HTR-8/SVneo (cell line): ENCODE data around the gene DSTYK.
A peak's percentile ranks its signal among the peaks of the same experiment; 100 is the strongest.

Source experiments
- DNase-seq: peaks from one replicate; pipeline ENCODE4 v3.0.0; 2011; ENCODE audit warnings: low spot score, mixed read lengths; ENCODE audit not compliant: insufficient read length
- FAIRE-seq: peaks from 2 replicates; lab custom pipeline; 2011; peaks lifted over from hg19 to GRCh38; lab: Jason Lieb, UNC

DSTYK gene

GRCh38 chr1:205211169-205211838, at the start of gene DSTYK:
Gene DSTYK, minus strand, starts transcription at chr1:205211702. Its CDS starts 167 bp downstream, at chr1:205211535.
- DNase-seq (peak; percentile 90), FAIRE-seq (peak; percentile 49)

DNA sequence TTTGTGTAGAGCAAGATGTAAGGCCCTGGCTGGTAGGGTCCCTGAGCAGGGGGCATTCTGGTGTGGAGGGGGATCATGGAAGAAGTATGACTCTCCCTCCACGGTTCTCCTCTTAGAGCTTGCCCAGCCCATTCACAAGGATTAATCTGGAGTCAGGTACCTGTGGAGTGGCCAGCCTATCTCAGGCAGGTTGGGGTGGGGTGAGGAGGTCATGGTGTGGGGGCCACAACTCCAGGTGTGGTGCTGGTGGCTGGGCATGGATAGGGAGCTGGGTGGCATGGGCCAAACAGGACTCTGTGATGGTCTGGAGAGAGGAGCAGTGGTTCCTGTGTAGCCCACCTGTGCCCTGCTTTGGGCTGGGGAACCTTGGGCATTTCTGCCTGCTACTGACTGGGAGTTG, 48.5 kb upstream of the DSTYK start:
- FAIRE-seq: no peak

DNA sequence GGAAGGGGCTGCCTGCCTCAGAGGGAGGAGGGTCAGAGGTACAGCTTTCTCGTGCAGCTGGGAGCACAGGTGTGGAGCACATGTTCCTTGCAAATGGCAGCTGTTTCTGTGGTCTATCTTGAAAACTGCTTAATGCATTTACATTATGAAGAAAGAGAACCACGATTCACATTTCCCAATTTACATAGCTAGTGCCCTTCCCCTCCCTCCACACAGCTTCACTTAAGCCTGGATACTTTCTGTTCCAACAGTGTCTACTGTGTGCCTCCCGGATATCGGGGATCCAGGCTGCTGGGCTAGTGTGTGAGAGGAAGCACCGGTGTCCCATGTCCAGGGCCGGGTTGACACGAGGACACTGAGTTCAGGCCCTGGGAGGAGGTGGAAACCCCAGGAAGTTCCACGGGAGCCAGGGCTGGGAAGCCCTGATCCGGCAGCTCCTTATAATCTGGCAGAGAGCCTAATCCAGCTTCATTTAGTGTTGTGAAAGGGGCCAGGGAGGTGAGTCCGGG, 47.9 kb upstream of the DSTYK start:
- DNase-seq (no peak), FAIRE-seq (no peak)

More for the DNA sequence above, 48.5 kb upstream of the DSTYK start:
- DNase-seq: no peak

DNA sequence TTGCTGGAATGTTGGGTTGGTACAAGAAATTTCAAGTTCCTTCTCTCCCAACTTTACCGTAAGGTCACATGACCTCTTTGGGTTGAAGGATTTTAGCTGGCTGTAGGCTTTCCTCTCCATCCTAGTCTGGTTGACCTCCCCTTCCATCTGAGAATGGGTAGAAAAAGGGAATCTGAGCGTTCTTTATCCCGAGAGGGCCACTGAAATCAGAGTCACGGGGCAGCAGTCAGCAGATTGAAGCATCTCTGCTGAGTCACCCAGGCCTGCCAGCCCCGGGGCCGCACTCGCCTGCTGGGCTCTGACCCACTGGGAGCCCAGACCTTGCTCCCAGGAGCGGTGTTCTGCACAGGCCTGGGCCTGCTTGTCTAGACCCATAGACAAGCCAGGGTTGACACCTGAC, 47.2 kb upstream of the DSTYK start:
- DNase-seq (peak; percentile 68), FAIRE-seq (no peak)

- no peak for DNase-seq
- FAIRE-seq: no peak
These were observed 46.8 kb upstream of the DSTYK start for GRCh38 chr1:205258261-205258691.

DNA sequence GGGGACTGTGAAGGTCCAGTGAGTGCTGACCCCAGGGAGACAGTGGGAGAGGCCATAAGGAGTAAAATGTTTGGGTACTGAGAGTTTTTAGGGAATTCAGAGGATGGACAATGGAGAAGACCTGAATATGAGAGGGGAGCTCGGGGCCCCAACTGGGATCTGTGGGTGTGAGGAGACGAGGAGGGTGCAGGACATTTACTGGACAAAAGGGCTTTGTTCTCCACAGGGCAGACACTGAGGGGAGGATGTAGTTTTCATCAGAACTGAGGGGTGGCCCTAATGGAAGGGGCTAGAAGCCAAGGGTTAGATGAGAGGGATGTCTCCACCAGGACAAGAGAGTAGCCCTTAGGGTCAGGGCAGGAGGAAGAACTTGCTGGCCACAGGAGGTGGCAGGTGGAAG, 46.2 kb upstream of the DSTYK start:
- no peak for DNase-seq
- no peak for FAIRE-seq

- FAIRE-seq: no peak
- DNase-seq: no peak
These were observed 45.6 kb upstream of the DSTYK start for GRCh38 chr1:205256951-205257625.

DNA sequence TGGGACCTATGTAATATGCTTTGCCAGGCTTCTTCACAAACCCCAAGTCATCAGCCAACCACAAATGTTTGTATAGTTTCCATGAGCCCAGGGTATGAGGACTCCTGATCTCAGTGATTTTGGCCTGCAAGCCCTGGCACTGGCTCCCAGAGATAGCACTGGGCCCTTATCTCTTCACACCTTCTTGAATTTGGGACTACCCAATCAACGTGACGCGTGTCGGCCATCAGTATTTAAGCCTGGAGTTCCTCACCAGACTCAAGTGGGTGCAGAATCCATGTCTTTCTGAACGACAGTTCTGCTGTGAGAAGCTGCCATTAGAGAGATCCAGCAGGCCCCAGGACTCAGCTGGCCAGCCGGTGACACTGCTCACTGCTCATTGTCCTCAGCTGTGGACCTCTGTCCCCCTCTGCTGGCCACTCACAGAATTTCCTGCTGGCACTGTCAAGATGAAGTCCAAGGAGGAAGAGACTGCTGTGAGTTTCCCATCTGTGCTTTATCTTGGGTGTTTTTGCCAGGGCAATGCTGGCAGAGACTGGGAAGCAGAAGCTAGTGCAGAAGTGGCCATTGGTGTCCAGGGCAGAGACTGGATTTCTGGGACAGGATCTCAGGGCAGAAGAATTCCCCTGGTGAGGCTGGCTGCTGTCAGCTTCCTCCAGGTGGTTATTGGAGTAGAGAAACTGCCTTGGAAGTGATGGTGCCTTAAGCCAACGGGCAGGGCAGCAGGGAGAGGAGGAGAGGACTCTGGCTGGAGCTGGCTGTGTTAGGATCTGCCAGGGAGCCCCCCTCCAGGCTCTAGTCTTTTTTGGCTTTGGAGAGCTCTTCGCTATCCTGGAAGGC, 44.7 kb upstream of the DSTYK start:
- FAIRE-seq (peak; percentile 83), DNase-seq (peak; percentile 88)

DNA sequence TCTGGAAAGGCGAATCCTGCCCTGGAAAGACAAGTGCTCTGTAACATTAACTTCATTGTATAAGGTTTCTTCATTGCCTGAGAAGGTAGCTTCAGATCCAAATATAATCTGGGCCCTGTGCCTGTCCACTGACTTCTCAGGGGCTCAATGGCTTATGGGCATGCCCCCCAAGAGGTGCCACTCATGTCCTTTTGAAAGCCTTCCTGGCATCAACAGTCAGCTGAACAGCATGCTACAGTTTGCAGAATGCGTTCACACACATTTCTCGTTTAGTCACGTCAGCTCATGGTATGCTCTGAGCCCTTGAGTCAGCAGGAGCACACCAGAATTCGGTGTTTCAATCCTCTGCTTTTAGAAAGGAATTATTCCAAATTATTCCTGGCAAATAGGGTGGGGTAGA, 40.1 kb upstream of the DSTYK start:
- FAIRE-seq: no peak
- DNase-seq: no peak

DNA sequence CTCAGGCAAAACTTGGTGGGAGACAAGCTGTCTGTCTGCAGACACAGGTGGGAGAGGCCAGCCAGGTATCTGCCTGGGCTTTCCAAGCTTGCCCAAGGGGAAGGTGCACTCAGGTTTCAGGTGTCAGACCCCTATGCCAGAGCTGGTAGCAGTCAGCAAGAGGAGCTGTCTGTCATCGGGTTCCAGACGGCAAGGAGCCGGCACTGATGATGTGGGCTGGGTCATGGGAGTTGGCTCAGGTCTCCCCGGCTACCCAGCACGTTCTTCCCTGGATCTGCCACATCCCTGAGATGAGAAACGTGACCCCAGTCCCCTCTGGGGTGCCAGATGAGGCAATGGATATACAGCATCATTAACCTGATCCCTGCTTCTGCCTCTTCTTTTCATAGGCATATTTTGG, 39.2 kb upstream of the DSTYK start:
- FAIRE-seq (no peak), DNase-seq (no peak)

- FAIRE-seq: no peak
These were observed 38.1 kb upstream of the DSTYK start for GRCh38 chr1:205249651-205250050.

DNA sequence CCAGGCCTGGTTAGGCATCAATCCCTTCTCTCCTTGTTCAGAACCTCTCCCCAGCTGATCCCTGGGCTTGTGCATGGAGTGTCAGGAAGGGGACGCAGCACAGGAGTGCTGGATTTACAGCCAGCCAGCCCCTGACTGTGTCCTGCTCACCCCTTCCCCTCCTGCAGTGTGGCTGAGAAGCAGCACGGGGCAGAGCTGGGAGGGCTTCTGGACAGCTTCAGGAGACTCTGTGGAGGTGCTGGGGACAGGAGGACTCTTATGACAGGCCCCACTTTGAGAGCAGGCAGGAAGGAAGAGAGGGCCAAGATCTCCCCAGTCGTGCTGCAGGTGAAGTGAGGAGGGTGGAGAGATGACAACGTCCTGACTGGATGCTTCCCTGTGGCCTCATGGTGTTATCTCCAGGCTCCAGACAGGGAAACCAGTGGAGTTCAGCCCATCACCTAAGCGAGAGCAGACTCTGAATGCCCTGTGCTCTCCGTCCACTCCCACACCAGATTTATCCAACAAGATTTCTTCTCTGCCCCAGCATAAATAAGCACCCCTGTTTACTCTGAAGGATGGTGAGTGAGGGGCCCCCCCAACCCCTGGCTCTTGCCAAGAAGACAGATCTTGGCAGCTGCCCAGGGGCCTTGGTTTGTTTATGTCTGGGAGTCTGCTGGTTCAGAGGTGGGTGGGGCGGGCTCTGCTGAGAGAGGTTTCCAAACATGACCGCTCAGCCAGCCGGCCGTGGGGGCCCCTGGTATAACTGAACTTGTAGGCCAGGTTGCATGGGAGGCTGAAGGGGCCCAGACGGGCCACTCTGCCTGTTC, 37.5 kb upstream of the DSTYK start:
- DNase-seq (no peak), FAIRE-seq (no peak)

More at GRCh38 chr1:205249651-205250050, 38.1 kb upstream of the DSTYK start:
- DNase-seq: no peak

- no peak for FAIRE-seq
- no peak for DNase-seq
These were observed 35.8 kb upstream of the DSTYK start for GRCh38 chr1:205247130-205247921.

GRCh38 chr1:205246351-205247119, 35.0 kb upstream of the DSTYK start:
- DNase-seq (no peak), FAIRE-seq (no peak)

DNA sequence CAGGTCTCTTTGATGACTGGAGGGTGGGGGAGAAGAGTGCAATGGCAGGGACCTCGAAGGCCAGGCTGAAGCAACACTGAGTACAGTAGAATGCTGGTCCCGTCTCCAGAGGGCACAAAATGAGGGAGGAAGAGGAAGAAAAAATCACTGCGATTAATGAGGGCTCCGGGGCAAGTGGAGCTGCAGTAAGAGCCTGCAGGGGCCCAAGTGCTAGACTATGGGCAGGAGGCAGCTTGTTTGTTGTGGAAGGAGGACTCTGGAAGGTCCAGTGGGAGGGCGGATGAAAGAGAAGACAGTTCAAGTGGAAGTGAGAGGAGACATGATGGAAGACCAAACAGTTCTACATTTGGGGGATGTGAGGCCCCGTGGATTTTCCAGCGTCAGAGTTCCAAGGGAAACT, 33.6 kb upstream of the DSTYK start:
- no peak for DNase-seq
- no peak for FAIRE-seq

GRCh38 chr1:205244384-205244783, 32.9 kb upstream of the DSTYK start:
- FAIRE-seq (no peak), DNase-seq (no peak)

GRCh38 chr1:205243350-205244191, 32.1 kb upstream of the DSTYK start:
- DNase-seq (no peak), FAIRE-seq (no peak)
